Naive thymus-derived CD4-positive, alpha-beta T cell (primary cell): ENCODE data around the gene RNU5B-1. TPM values are rescaled to one million over a fixed set of nuclear protein-coding genes. Genes with fewer than 3 reads are reported as not detected.

Source experiments
- ATAC-seq: fragments of 150-1000 bp; cut with Tn5 transposase; 2 replicates; pipeline ENCODE4 v1.10.0; 2021; ENCODE audit warnings: mild to moderate bottlenecking, moderate library complexity
- CTCF ChIA-PET: fragments of 350-600 bp; sonication (Branson Sonifier 250); formaldehyde crosslinking; loops from one replicate; lab custom pipeline; 2021; ENCODE audit warnings: antibody characterized with exemption; lab: Charles Lee
- POLR2A ChIA-PET: fragments of 350-600 bp; sonication (Branson Sonifier 250); formaldehyde crosslinking; loops from one replicate; lab custom pipeline; 2021; ENCODE audit warnings: antibody characterized with exemption, inconsistent platforms; lab: Charles Lee
- DNase-seq, 9 donors: peaks; one replicate each; pipeline versions ENCODE4 v3.0.0 to v3.0.0-alpha.2; 2020 to 2022; ENCODE audit warnings: mixed read lengths in 1 of 9
- H3K27ac ChIP-seq: one replicate; pipeline ENCODE4 v1.7.0; 2013; ENCODE audit warnings: mild to moderate bottlenecking, low read depth, low read length, moderate library complexity
- H3K27me3 ChIP-seq, 2 donors: one replicate each; pipeline ENCODE4 v1.7.0; 2013; ENCODE audit warnings: low read length in 2 of 2, mild to moderate bottlenecking in 2 of 2, moderate library complexity in 2 of 2; ENCODE audit not compliant: control insufficient read depth in 2 of 2, insufficient read depth in 2 of 2
- H3K36me3 ChIP-seq, 3 experiments: 1 replicate in 2 of 3; 2 replicates in 1 of 3; pipeline ENCODE4 v1.7.0; 2013; ENCODE audit warnings: low read length in 3 of 3, mild to moderate bottlenecking in 3 of 3, moderate library complexity in 1 of 3; ENCODE audit not compliant: insufficient read depth in 3 of 3, control insufficient read depth in 2 of 3
- H3K4me1 ChIP-seq, 2 donors: one replicate each; pipeline ENCODE4 v1.7.0; 2013; ENCODE audit warnings: low read length in 2 of 2, mild to moderate bottlenecking in 2 of 2, moderate library complexity in 1 of 2; ENCODE audit not compliant: control insufficient read depth in 2 of 2, insufficient read depth in 2 of 2
- H3K4me3 ChIP-seq: 2 replicates; pipeline ENCODE4 v1.7.0; 2013; ENCODE audit warnings: mild to moderate bottlenecking, low read length
- H3K9me3 ChIP-seq, 3 experiments: 1 replicate in 2 of 3; 2 replicates in 1 of 3; pipeline ENCODE4 v1.7.0; 2013; ENCODE audit warnings: low read length in 3 of 3; ENCODE audit not compliant: control insufficient read depth in 2 of 3
- H3K27ac Mint-ChIP-seq, 9 donors: one replicate each; pipeline ENCODE4 v1.8.0; 2020 to 2022; ENCODE audit warnings: mixed read lengths in 9 of 9, mild to moderate bottlenecking in 8 of 9, moderate library complexity in 5 of 9, inconsistent platforms in 2 of 9
- H3K27me3 Mint-ChIP-seq, 5 donors: one replicate each; pipeline ENCODE4 v1.8.0; 2021 to 2022; ENCODE audit warnings: mixed read lengths in 5 of 5, mild to moderate bottlenecking in 1 of 5
- H3K36me3 Mint-ChIP-seq, 5 donors: one replicate each; pipeline ENCODE4 v1.8.0; 2020 to 2022; ENCODE audit warnings: mixed read lengths in 5 of 5, mild to moderate bottlenecking in 3 of 5, inconsistent platforms in 1 of 5
- H3K4me1 Mint-ChIP-seq, 7 donors: one replicate each; pipeline ENCODE4 v1.8.0; 2020 to 2022; ENCODE audit warnings: mixed read lengths in 7 of 7, mild to moderate bottlenecking in 3 of 7, inconsistent platforms in 1 of 7
- H3K4me3 Mint-ChIP-seq, 10 donors: one replicate each; pipeline ENCODE4 v1.8.0; 2020 to 2022; ENCODE audit warnings: mild to moderate bottlenecking in 10 of 10, mixed read lengths in 10 of 10, moderate library complexity in 6 of 10, inconsistent platforms in 2 of 10
- H3K9me3 Mint-ChIP-seq, 11 donors: one replicate each; pipeline ENCODE4 v1.8.0; 2020 to 2022; ENCODE audit warnings: mixed read lengths in 11 of 11, mild to moderate bottlenecking in 4 of 11, inconsistent platforms in 1 of 11, moderate library complexity in 1 of 11
- intact Hi-C, 2 donors: fragments of 100-400 bp; cut with micrococcal nuclease; formaldehyde crosslinking; loops; one replicate each; pipeline ENCODE4 v1.15.1; 2023
- polyA plus RNA-seq, 2 donors: library from polyadenylated mRNA; unstranded; fragments of 300-500 nt; fragmentation: Illumina TruSeq; gene quantifications; one replicate each; pipeline ENCODE4 v1.2.3, GENCODE V29; 2021
- total RNA-seq, 6 experiments: library from RNA in 5 of 6; stranded (reverse) in 5 of 6; gene quantifications; 1 replicate in 5 of 6; 2 replicates in 1 of 6; pipeline ENCODE4 v1.2.3 and lab custom pipeline; 2021 to 2026

RNU5B-1 gene
- total and polyA plus RNA-seq, 7 experiments from 2014 or later, result 18.9 TPM; not detected in 6

DNA sequence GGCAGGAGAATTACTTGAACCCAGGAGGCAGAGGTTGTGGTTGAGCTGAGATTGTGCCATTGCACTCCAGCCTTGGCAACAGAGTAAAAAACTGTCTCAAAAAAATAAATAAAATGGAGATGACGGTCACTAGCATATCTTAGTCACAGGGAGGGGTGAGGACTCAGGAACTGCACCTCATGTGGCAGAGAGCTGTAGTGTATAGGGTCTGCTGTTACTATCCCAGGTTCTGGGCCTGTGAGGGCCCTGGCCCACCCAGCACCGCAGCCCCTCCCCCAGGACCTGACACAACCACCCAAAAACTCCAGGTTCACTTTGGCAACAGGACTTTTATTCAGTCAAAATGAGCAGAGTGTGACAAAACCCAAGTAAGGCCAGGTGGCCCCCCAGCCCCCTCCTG, 22.3 kb downstream of the RNU5B-1 start:
- H3K27ac ChIP-seq, result no peak overlapping the region
- intact Hi-C loops, result loop anchor here in 1 of 2 donors (1.0 kb wide), 1 partner anchor 41 kb away; no protein-coding TSS in a partner anchor
- Mint-ChIP-seq H3K9me3 (no peaks in the 10 kb centered on the region), H3K27me3 (peaks cover 0 to 22% (median 16%) of the 10 kb centered on the region in 5 donors), H3K27ac (no peak overlapping the region), H3K36me3 (no peaks in the 10 kb centered on the region), H3K4me1 (no peaks in the 10 kb centered on the region), H3K4me3 (no peak overlapping the region)
- ChIA-PET POLR2A (no interaction called here), CTCF (no interaction called here)
- no peaks in the 10 kb centered on the region for H3K9me3 ChIP-seq
- DNase-seq (no peak), ATAC-seq (no peak)
- no peaks in the 10 kb centered on the region for H3K27me3 ChIP-seq
- H3K4me3 ChIP-seq, result no peak overlapping the region
- no peaks in the 10 kb centered on the region for H3K36me3 ChIP-seq
- no peaks in the 10 kb centered on the region for H3K4me1 ChIP-seq

DNA sequence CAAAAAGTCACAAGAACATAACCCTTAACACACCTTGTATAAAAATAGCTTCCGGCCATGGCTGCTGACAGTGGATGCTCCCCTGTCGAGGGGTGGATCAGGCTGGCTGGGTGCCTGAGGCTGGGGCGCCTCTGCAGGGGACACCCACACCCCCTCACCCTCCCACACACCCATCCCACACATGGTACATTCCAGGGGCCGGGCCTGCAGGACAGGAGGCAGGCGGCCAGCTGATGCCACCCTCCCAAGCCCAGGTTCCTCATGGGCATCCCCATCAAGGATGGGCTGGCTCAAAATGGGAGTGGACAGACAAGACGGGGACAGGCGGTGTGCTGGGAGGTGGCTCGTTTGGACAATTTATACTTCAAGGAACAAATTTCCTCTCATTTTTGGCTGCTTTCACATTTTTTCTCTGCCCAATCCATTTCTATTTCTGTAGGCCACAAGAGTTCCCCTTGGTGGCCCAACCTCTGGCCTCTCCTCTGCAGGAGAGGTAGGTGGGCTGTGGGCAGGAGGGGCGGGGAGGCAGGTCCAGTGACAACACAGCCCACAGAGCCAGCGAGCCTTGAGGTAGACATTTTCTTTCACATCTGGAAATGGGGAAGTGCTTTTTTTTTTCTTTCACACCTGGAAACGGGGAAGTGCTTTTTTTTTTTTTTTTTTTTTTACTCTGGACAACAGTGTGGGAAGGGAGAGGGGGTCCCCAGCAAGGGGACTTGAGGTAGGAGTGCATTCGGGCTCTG, 23.3 kb downstream of the RNU5B-1 start:
- H3K27me3 Mint-ChIP-seq, result peaks cover 0 to 15% (median 9%) of the 10 kb centered on the region in 5 donors
- H3K27ac Mint-ChIP-seq, result no peak overlapping the region
- intact Hi-C loops, result no loop called here
- no peak overlapping the region for H3K4me3 Mint-ChIP-seq
- no peaks in the 10 kb centered on the region for H3K27me3 ChIP-seq
- no peaks in the 10 kb centered on the region for H3K36me3 Mint-ChIP-seq
- H3K36me3 ChIP-seq, result no peaks in the 10 kb centered on the region
- no peaks in the 10 kb centered on the region for H3K9me3 Mint-ChIP-seq
- POLR2A ChIA-PET, result no interaction called here
- DNase-seq (no peak), ATAC-seq (no peak)
- H3K4me3 ChIP-seq, result no peak overlapping the region
- CTCF ChIA-PET, result no interaction called here
- no peaks in the 10 kb centered on the region for H3K4me1 ChIP-seq
- no peak overlapping the region for H3K27ac ChIP-seq
- H3K4me1 Mint-ChIP-seq, result no peaks in the 10 kb centered on the region
- no peaks in the 10 kb centered on the region for H3K9me3 ChIP-seq

- Histone ChIP-seq H3K4me1 (no peaks in the 10 kb centered on the region), H3K27me3 (no peaks in the 10 kb centered on the region), H3K27ac (no peak overlapping the region), H3K36me3 (no peaks in the 10 kb centered on the region), H3K4me3 (no peak overlapping the region), H3K9me3 (no peaks in the 10 kb centered on the region)
- Mint-ChIP-seq H3K9me3 (no peaks in the 10 kb centered on the region), H3K4me1 (no peaks in the 10 kb centered on the region), H3K4me3 (no peak overlapping the region), H3K27me3 (peaks cover 0 to 11% (median 6%) of the 10 kb centered on the region in 5 donors), H3K27ac (no peak overlapping the region), H3K36me3 (no peaks in the 10 kb centered on the region)
- ATAC-seq (no peak), DNase-seq (no peak)
- ChIA-PET CTCF (no interaction called here), POLR2A (no interaction called here)
- intact Hi-C loops, result no loop called here
Measured at GRCh38 chr15:65328506-65329287, 24.2 kb downstream of the RNU5B-1 start.

DNA sequence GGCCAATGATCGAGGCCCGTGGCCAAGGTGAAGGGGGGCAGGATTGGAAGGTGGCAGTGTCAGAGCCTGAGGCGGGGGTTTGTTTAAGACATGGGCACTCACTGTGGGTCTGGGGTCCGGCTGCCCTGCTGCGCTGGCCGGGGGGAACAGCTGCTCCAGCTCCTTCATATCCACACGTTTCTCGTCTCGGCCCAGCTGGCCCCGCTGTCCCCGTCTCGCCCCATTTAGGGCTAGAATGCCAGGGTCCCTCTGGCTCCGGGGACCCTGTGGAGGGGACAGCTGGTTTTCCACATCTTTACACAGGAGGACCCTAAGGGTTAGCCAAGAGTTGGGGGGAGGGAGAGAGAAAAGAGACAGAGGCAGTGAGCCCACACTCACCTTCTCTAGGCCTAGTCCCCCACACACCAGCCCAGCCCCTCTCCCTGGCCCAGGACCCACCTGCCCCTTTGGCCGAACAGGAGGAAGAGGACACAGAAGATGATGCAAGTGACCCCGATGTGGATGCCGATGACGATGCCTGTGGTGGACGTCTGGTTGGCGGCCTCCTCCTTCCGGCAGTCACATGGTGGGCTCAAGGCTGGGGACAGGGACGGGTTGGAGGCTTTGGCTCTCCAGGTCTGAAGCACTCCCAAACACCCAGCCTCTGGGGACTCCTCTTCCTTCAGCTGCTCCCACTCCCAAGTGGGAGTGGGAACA, 25.0 kb downstream of the RNU5B-1 start:
- Histone ChIP-seq H3K9me3 (no peaks in the 10 kb centered on the region), H3K36me3 (no peaks in the 10 kb centered on the region), H3K27me3 (no peaks in the 10 kb centered on the region), H3K4me1 (no peaks in the 10 kb centered on the region), H3K4me3 (no peak overlapping the region), H3K27ac (no peak overlapping the region)
- DNase-seq (no peak), ATAC-seq (no peak)
- H3K9me3 Mint-ChIP-seq, result no peaks in the 10 kb centered on the region
- peaks cover 0 to 13% (median 6%) of the 10 kb centered on the region in 5 donors for H3K27me3 Mint-ChIP-seq
- ChIA-PET POLR2A (no interaction called here), CTCF (no interaction called here)
- H3K36me3 Mint-ChIP-seq, result no peaks in the 10 kb centered on the region
- intact Hi-C loops, result no loop called here
- no peak overlapping the region for H3K4me3 Mint-ChIP-seq
- no peaks in the 10 kb centered on the region for H3K4me1 Mint-ChIP-seq
- H3K27ac Mint-ChIP-seq, result no peak overlapping the region

GRCh38 chr15:65329984-65330735, 25.7 kb downstream of the RNU5B-1 start:
- ATAC-seq, result no peak

GRCh38 chr15:65330934-65331645, 26.6 kb downstream of the RNU5B-1 start:
- Mint-ChIP-seq H3K36me3 (no peaks in the 10 kb centered on the region), H3K27ac (peak overlapping the region in 1 of 9 donors; percentile 52), H3K9me3 (no peaks in the 10 kb centered on the region), H3K4me3 (no peak overlapping the region), H3K27me3 (peaks cover 0 to 13% (median 3%) of the 10 kb centered on the region in 5 donors), H3K4me1 (no peaks in the 10 kb centered on the region)
- intact Hi-C loops, result no loop called here
- H3K36me3 ChIP-seq, result no peaks in the 10 kb centered on the region
- CTCF ChIA-PET, result no interaction called here
- DNase-seq (no peak), ATAC-seq (no peak)
- H3K4me3 ChIP-seq, result no peak overlapping the region
- POLR2A ChIA-PET, result no interaction called here
- no peaks in the 10 kb centered on the region for H3K27me3 ChIP-seq
- no peaks in the 10 kb centered on the region for H3K4me1 ChIP-seq
- H3K9me3 ChIP-seq, result no peaks in the 10 kb centered on the region
- H3K27ac ChIP-seq, result no peak overlapping the region

More at GRCh38 chr15:65329984-65330735, 25.7 kb downstream of the RNU5B-1 start:
- no peaks in the 10 kb centered on the region for H3K4me1 Mint-ChIP-seq
- no peak overlapping the region for H3K27ac Mint-ChIP-seq
- Histone ChIP-seq H3K27me3 (no peaks in the 10 kb centered on the region), H3K36me3 (no peaks in the 10 kb centered on the region), H3K9me3 (no peaks in the 10 kb centered on the region), H3K27ac (no peak overlapping the region), H3K4me3 (no peak overlapping the region), H3K4me1 (no peaks in the 10 kb centered on the region)
- no peak for DNase-seq
- H3K36me3 Mint-ChIP-seq, result no peaks in the 10 kb centered on the region
- peaks cover 0 to 13% (median 6%) of the 10 kb centered on the region in 5 donors for H3K27me3 Mint-ChIP-seq
- ChIA-PET CTCF (no interaction called here), POLR2A (no interaction called here)
- no peaks in the 10 kb centered on the region for H3K9me3 Mint-ChIP-seq
- no peak overlapping the region for H3K4me3 Mint-ChIP-seq
- intact Hi-C loops, result no loop called here
